ENCODE results near the gene PHF21B. TPM values are rescaled to one million over a fixed set of nuclear protein-coding genes. Genes with fewer than 3 reads are reported as not detected.

Gene PHF21B
- total and polyA plus RNA-seq, 3 donors from 2014 or later, result 8.5 to 37.9 (median 19.0) TPM

DNA sequence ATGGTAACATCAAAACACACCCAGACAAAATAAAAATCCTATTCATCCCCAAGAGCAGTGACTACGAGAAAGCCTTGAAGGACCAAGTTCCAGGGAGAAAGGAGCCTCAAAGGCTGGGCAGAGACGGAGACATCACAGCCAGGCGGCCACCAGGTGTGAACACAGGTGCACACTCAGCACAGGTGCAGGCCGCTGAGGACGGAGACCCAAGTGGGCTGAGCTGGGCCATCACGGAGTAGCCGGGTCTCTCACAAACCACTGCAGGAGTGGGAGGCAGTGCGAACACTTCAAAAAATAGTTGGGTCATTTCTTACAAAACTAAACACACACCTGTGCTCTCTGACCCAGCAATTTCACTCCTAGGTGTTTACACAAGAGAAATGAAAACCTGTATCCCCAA lies 72.6 kb downstream of the PHF21B start:
- Histone ChIP-seq H3K27ac (no peak overlapping the region), H3K27me3 (no peaks in the 10 kb centered on the region), H3K9me3 (no peaks in the 10 kb centered on the region), H3K36me3 (ENCODE audit: low read depth, missing control alignments) (no peaks in the 10 kb centered on the region), H3K4me3 (no peak overlapping the region), H3K4me1 (no peaks in the 10 kb centered on the region)
- no peak for DNase-seq
- intact Hi-C loops (cut with DNase I; ENCODE audit: low total_unique reads), result no loop called here
- 85 to 87% methylated on average over 8 of the region's 8 CpGs for WGBS, 2 donors
- TF ChIP-seq POLR2A (IDR thresholded peaks at IDR 0.05) (no peak), CTCF (IDR thresholded peaks at IDR 0.05) (no peak)

GRCh38 chr22:44936201-44936600 lies 73.6 kb downstream of the PHF21B start:
- DNase-seq, result no peak
- no peak for TF ChIP-seq POLR2A (IDR thresholded peaks at IDR 0.05)
- TF ChIP-seq CTCF (IDR thresholded peaks at IDR 0.05), result no peak
- Histone ChIP-seq H3K9me3 (no peaks in the 10 kb centered on the region), H3K27ac (no peak overlapping the region), H3K4me3 (no peak overlapping the region), H3K4me1 (no peaks in the 10 kb centered on the region), H3K36me3 (ENCODE audit: low read depth, missing control alignments) (no peaks in the 10 kb centered on the region), H3K27me3 (no peaks in the 10 kb centered on the region)
- WGBS, 2 donors, result 86 to 88% methylated on average over 15 to 16 of the region's 16 CpGs
- intact Hi-C loops (cut with DNase I; ENCODE audit: low total_unique reads), result no loop called here

- TF ChIP-seq CTCF (IDR thresholded peaks at IDR 0.05) (no peak), POLR2A (IDR thresholded peaks at IDR 0.05) (no peak)
Observed at GRCh38 chr22:44935724-44936123, 74.1 kb downstream of the PHF21B start.

GRCh38 chr22:44934454-44934735 lies 75.4 kb downstream of the PHF21B start:
- TF ChIP-seq POLR2A (IDR thresholded peaks at IDR 0.05), result no peak
- peaks cover 8% of the 10 kb centered on the region for H3K4me1 ChIP-seq
- WGBS, 2 donors, result 71 to 89% methylated on average over 6 of the region's 6 CpGs
- no peak overlapping the region for H3K4me3 ChIP-seq
- intact Hi-C loops (cut with DNase I; ENCODE audit: low total_unique reads), result no loop called here
- no peak for DNase-seq
- H3K36me3 ChIP-seq (ENCODE audit: low read depth, missing control alignments), result no peaks in the 10 kb centered on the region
- no peaks in the 10 kb centered on the region for H3K9me3 ChIP-seq
- H3K27me3 ChIP-seq, result no peaks in the 10 kb centered on the region
- no peak overlapping the region for H3K27ac ChIP-seq

More at GRCh38 chr22:44935724-44936123, 74.1 kb downstream of the PHF21B start:
- peaks cover 4% of the 10 kb centered on the region for H3K4me1 ChIP-seq
- H3K9me3 ChIP-seq, result no peaks in the 10 kb centered on the region
- 80 to 91% methylated on average over 11 of the region's 11 CpGs for WGBS, 2 donors
- H3K27me3 ChIP-seq, result no peaks in the 10 kb centered on the region
- H3K36me3 ChIP-seq (ENCODE audit: low read depth, missing control alignments), result no peaks in the 10 kb centered on the region
- intact Hi-C loops (cut with DNase I; ENCODE audit: low total_unique reads), result no loop called here
- no peak overlapping the region for H3K27ac ChIP-seq
- H3K4me3 ChIP-seq, result no peak overlapping the region
- no peak for DNase-seq

GRCh38 chr22:44933666-44934453 lies 75.9 kb downstream of the PHF21B start:
- no peak overlapping the region for H3K27ac ChIP-seq
- no peaks in the 10 kb centered on the region for H3K36me3 ChIP-seq (ENCODE audit: low read depth, missing control alignments)
- WGBS, 2 donors, result 79 to 83% methylated on average over 22 of the region's 22 CpGs
- DNase-seq, result no peak
- no peaks in the 10 kb centered on the region for H3K9me3 ChIP-seq
- intact Hi-C loops (cut with DNase I; ENCODE audit: low total_unique reads), result no loop called here
- H3K4me3 ChIP-seq, result no peak overlapping the region
- H3K27me3 ChIP-seq, result no peaks in the 10 kb centered on the region
- no peak for TF ChIP-seq CTCF (IDR thresholded peaks at IDR 0.05)
- no peak for TF ChIP-seq POLR2A (IDR thresholded peaks at IDR 0.05)
- H3K4me1 ChIP-seq, result peaks cover 8% of the 10 kb centered on the region
